ENCODE measurements around the gene PDE4D.
A peak's percentile ranks its signal among the peaks of the same experiment; 100 is the strongest.

DNA sequence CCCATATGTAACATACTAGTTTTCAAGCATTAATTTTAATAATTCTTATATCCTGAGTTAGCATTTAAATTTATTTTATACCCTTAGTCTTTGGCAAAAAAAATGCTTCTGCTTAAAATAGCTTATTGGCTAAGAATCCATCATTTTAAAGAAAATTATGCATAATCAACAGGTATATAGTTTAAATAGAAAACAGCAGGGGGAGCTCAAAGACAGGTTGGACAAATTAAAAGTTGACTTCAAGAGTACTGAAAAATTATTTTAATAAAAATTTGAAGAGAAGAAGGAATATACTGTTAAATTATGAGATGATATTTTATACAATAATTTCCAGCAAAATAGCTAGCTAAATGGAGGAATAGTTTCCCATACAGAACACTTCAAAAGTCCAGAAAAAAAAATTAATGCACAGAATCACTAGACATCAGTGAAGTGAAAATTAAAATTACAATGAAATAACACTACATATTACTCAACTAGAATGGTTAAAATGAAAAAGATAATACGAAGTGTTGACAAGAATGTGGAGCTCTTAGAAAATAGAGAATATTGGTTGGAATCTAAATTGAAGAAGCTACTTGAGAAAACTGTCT, 387.1 kb downstream of the PDE4D start:
- peak; percentile 81 for TF ChIP-seq CTCF (IDR thresholded peaks at IDR 0.05)
- TF ChIP-seq EZH2 (IDR thresholded peaks at IDR 0.05; ENCODE audit: borderline replicate concordance, insufficient read depth, low read depth, low read length, poor library complexity, severe bottlenecking), result no peak
